ENCODE results near the gene F10. TPM values are rescaled to one million over a fixed set of nuclear protein-coding genes. Genes with fewer than 3 reads are reported as not detected.

F10 gene
- total and polyA plus RNA-seq, 5 donors: 29.8 to 44.9 (median 37.1) TPM

DNA sequence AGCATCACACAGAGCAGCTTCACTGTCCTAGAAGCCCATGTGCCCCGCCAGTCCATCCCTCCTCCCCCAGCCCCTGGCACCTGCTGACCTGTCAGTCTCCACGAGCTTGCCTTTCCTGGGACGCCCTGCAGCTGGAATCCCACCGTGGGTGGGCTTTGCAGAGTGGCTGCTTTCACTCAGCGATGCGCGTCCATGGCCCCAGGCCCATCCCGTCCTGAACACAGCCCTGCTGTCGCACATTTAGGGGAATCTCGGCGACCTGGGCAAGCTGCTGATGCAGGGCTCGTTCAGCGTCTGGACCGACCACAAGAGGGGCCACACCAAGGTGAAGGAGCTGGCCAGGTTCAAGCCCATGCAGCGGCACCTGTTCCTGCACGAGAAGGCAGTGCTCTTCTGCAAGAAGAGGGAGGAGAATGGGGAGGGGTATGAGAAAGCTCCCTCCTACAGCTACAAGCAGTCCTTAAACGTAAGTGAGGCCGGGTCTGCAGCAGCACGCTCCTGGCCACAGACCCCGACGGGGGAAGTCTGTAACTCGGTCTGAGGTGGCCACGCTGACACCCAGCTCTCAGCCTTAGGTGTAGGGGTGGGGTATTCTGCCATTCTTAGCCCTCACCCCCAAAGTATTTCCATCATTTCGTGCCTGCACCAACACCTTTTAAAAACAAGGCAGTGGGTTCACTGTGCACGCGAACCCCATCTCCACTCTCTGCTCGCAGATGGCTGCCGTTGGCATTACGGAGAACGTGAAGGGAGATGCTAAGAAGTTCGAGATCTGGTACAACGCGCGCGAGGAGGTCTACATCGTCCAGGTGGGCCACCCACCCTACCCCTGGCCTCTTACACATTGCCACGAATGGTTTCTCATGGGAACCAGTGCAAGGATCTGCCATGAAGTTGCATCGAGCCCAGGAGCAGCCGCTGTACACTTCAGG is 35.3 kb upstream of the F10 start:
- 89% methylated on average over 39 of the region's 39 CpGs for WGBS
- ATAC-seq: no peak
- Histone ChIP-seq H3K27me3 (ENCODE audit: control insufficient read depth, insufficient read depth) (no peaks in the 10 kb centered on the region), H3K4me3 (ENCODE audit: low read length) (no peak overlapping the region), H3K27ac (ENCODE audit: low read length) (no peak overlapping the region), H3K9me3 (ENCODE audit: control insufficient read depth, low read length) (no peaks in the 10 kb centered on the region), H3K4me1 (ENCODE audit: control insufficient read depth, insufficient read depth, low read length) (peaks cover 2% of the 10 kb centered on the region)
- peak; percentile 12 to 47 (median 33) for DNase-seq
- intact Hi-C loops (cut with DNase I): no loop called here

DNA sequence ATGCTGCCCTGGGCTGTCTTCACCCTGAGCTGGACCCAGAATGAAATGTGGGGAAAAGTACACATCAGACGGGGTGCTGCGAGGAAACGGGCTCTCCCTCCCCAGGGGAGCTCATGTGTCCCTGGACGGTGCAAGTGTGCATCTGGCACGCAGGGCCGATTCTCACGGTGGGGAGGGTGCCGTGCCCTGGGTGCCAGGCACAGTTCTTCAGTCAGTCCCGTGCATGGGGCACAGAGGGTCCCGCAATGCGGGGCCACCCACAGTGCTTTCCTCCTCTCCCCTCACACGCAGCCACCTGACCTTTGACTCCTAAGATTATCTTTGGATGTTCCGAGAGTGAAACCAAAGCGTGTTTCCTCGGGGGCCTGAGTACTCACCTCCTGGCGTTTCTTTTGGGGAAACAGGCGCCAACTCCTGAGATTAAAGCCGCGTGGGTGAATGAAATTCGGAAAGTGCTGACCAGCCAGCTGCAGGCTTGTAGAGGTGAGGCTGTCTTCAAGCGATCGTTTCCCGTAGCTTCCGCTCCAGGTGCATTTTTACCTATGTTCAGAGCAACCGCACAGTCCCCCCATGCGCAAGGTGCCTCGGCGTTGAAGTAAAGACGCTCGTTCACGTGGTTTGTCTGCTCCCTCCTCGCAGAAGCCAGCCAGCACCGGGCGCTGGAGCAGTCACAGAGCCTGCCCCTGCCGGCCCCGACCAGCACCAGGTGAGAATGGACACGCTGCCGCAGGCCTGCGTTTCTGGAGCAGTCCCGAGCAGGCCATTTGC is 34.5 kb upstream of the F10 start:
- Histone ChIP-seq H3K4me3 (ENCODE audit: low read length) (no peak overlapping the region), H3K27me3 (ENCODE audit: control insufficient read depth, insufficient read depth) (no peaks in the 10 kb centered on the region), H3K27ac (ENCODE audit: low read length) (no peak overlapping the region), H3K9me3 (ENCODE audit: control insufficient read depth, low read length) (no peaks in the 10 kb centered on the region), H3K4me1 (ENCODE audit: control insufficient read depth, insufficient read depth, low read length) (peaks cover 2% of the 10 kb centered on the region)
- intact Hi-C loops (cut with DNase I): no loop called here
- ATAC-seq (no peak), DNase-seq (peak; percentile 6 to 47 (median 27))
- WGBS: 89% methylated on average over 40 of the region's 40 CpGs

DNA sequence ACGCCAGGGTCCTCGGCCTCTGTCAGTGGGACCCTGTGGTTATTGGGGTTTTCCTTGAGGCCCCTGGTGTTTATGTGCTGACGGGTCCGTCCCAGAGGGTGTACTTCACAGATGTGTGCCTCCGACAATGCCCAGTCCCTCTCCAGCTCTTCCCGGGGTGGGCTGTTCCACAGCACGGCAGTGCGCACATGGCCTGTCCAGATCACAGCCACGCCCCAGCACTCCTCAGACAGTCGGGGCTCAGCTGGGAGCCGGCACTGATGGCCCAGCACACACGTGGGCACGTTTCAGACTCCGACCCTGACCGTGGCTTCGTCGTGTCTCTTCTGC is 33.9 kb upstream of the F10 start:
- ATAC-seq (no peak), DNase-seq (peak in 1 of 3 donors; percentile 36)
- Histone ChIP-seq H3K4me1 (ENCODE audit: control insufficient read depth, insufficient read depth, low read length) (no peaks in the 10 kb centered on the region), H3K27me3 (ENCODE audit: control insufficient read depth, insufficient read depth) (no peaks in the 10 kb centered on the region), H3K9me3 (ENCODE audit: control insufficient read depth, low read length) (no peaks in the 10 kb centered on the region), H3K27ac (ENCODE audit: low read length) (no peak overlapping the region), H3K4me3 (ENCODE audit: low read length) (no peak overlapping the region)
- intact Hi-C loops (cut with DNase I): no loop called here
- WGBS: 88% methylated on average over 17 of the region's 17 CpGs

DNA sequence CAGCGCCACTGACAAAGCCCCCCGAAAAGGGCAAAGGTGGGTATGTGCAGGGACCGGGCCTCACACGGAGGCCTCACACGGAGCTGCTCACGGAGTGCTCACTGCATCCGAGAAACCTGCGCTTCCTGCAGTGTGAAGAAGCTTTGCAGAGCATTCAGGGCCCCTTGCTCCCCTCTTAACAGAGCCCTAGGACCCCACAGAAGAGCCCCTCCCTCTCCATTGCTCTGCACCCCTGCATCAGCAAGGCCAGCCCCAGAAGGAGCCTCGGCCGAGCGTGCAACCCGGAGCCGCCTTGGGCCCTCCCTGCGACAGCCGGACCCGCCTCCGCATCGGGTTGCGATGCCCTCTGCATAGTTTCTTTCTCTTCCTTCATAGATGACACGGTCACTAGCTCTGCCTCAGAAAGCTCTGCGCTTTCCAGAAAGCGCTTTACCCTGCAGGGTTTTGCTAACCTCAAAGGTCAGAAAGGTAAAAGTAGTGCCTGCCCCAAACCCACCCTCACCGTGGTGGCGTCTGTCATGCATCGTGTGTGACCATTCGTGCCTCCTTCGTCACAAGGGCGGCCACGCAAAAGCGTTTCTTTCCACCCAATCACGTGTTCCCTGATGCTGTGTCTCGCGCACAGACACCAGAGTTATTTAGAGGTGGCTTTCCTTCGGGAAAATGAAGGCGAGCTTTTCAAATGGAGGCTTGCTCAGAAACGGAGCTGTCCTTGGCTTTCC is 32.7 kb upstream of the F10 start:
- peak in 2 of 3 donors; percentile 2 to 39 for DNase-seq
- ATAC-seq: no peak

DNA sequence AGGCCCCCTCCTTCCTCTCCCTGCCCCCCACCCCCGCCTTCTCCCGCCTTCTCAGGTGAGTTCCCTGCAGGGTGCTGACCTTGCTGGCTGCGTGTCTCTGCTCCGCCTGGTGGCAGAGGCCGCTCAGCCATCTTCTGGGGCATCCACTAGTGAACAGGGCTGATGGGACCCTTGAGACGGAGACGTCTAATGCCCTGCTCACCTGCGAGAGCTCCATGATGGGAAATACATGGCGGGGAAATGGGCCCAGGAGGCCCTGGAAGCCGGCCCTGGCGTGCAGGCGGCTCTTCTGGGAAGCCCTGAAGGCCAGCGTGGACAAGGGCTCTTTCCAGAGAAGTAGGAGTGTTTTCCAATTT is 32.2 kb upstream of the F10 start:
- DNase-seq (peak in 1 of 3 donors; percentile 3), ATAC-seq (no peak)
- intact Hi-C loops (cut with DNase I): no loop called here
- WGBS: 87% methylated on average over 13 of the region's 13 CpGs
- H3K9me3 ChIP-seq (ENCODE audit: control insufficient read depth, low read length): no peaks in the 10 kb centered on the region
- H3K27me3 ChIP-seq (ENCODE audit: control insufficient read depth, insufficient read depth): no peaks in the 10 kb centered on the region
- H3K27ac ChIP-seq (ENCODE audit: low read length): no peak overlapping the region
- no peak overlapping the region for H3K4me3 ChIP-seq (ENCODE audit: low read length)
- H3K4me1 ChIP-seq (ENCODE audit: control insufficient read depth, insufficient read depth, low read length): no peaks in the 10 kb centered on the region

More for the DNA sequence above, 32.7 kb upstream of the F10 start:
- Histone ChIP-seq H3K27ac (ENCODE audit: low read length) (no peak overlapping the region), H3K9me3 (ENCODE audit: control insufficient read depth, low read length) (no peaks in the 10 kb centered on the region), H3K4me1 (ENCODE audit: control insufficient read depth, insufficient read depth, low read length) (no peaks in the 10 kb centered on the region), H3K4me3 (ENCODE audit: low read length) (no peak overlapping the region), H3K27me3 (ENCODE audit: control insufficient read depth, insufficient read depth) (no peaks in the 10 kb centered on the region)
- 80% methylated on average over 36 of the region's 36 CpGs for WGBS
- intact Hi-C loops (cut with DNase I): no loop called here

DNA sequence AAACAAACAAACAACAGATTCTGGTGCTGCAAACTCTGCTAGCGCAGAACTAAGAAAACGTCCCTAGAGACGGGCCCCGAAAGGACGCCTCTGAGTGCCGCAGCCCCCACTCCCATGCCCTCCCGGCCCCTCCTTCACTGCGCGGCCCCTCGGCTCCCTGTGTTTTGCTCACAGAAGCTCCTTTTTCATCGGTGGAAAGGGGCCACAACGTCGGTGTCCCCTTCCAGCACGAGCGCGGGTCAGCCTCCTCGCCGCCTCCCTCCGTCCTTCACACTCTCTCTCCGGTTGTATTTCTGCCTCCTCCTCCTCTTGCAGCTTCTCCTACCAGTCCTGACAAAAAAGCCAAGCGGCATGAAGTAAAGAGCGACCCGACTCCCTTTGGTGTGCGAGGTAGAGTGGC is 31.8 kb upstream of the F10 start:
- no peak for ATAC-seq
- Histone ChIP-seq H3K27ac (ENCODE audit: low read length) (no peak overlapping the region), H3K4me1 (ENCODE audit: control insufficient read depth, insufficient read depth, low read length) (no peaks in the 10 kb centered on the region), H3K4me3 (ENCODE audit: low read length) (no peak overlapping the region), H3K27me3 (ENCODE audit: control insufficient read depth, insufficient read depth) (no peaks in the 10 kb centered on the region), H3K9me3 (ENCODE audit: control insufficient read depth, low read length) (no peaks in the 10 kb centered on the region)
- intact Hi-C loops (cut with DNase I): no loop called here
- peak in 1 of 3 donors; percentile 28 for DNase-seq
- 90% methylated on average over 24 of the region's 24 CpGs for WGBS

DNA sequence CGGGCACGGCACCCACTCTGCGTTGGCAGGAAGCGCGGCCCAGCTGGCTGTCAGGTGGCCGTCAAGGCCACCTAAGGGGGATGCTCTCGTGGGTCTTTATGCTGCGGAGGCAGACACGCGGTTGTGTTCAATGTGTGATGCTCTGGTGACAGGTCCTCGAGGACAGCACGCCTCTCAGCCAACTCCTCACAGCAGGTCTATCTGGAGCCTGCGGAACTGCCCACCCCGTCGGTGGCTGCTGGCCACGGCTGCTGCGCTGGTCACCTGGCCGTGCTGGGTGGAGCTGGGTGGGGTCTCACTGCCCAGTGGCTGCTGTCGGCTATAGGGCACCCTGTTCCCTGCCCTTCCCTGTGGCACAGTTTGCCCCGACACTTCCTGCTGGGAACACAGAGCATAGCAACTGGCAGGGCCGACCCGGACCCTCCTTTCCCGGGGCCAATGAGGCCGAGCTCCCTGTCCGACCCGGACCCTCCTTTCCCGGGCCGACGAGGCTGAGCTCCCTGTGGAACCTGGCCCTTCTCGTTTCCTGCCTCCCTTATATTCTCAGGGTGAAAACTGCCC is 31.3 kb upstream of the F10 start:
- no peak overlapping the region for H3K4me3 ChIP-seq (ENCODE audit: low read length)
- no peak overlapping the region for H3K27ac ChIP-seq (ENCODE audit: low read length)
- H3K27me3 ChIP-seq (ENCODE audit: control insufficient read depth, insufficient read depth): no peaks in the 10 kb centered on the region
- intact Hi-C loops (cut with DNase I): no loop called here
- WGBS: 86% methylated on average over 30 of the region's 30 CpGs
- peak in 2 of 3 donors; percentile 6 to 57 for DNase-seq
- no peaks in the 10 kb centered on the region for H3K4me1 ChIP-seq (ENCODE audit: control insufficient read depth, insufficient read depth, low read length)
- H3K9me3 ChIP-seq (ENCODE audit: control insufficient read depth, low read length): no peaks in the 10 kb centered on the region
- no peak for ATAC-seq

DNA sequence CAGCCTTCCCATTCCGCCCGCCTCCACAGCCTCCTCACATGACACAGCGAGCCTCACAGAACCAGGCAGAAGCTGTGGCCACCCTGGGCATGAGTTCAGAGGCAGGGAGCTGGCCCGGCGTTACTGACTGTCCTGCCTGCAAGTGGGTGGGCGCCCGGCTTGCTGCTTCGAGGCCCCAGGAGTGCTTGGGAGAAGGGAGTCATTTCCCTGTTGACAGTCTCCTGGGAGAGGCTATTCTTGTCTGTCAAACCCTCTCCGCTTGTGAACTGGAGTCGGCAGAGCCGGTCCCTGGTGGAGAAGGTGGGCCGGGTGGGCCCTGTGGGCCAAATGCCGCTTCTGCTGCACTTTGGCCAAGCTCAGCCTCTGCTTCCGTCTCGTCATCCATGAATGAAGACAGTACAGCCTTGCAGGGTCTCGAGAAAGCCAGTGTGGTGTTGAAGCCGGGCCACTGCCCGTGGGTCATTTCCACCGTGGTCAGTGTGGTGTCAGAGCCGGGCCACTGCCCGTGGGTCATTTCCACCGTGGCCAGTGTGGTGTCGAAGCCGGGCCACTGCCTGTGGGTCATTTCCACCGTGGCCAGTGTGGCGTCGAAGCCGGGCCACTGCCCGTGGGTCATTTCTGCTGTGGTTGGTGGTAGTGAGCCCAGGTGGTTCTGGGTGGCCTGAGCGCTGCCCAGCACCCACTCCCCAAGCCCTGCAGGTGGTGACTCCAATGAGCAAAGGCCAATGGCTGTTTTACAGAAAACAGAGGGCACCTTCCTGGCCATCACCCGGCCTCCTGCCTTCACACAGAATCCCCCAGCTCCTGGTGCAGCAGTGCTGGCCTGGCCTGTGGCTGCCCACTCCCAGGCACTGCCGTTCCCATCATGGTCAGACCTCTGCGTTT is 30.5 kb upstream of the F10 start:
- Histone ChIP-seq H3K27ac (ENCODE audit: low read length) (no peak overlapping the region), H3K9me3 (ENCODE audit: control insufficient read depth, low read length) (no peaks in the 10 kb centered on the region), H3K4me3 (ENCODE audit: low read length) (no peak overlapping the region), H3K27me3 (ENCODE audit: control insufficient read depth, insufficient read depth) (no peaks in the 10 kb centered on the region), H3K4me1 (ENCODE audit: control insufficient read depth, insufficient read depth, low read length) (no peaks in the 10 kb centered on the region)
- no peak for ATAC-seq
- DNase-seq: peak; percentile 5 to 42 (median 39)
- 87% methylated on average over 33 of the region's 33 CpGs for WGBS
- intact Hi-C loops (cut with DNase I): no loop called here

DNA sequence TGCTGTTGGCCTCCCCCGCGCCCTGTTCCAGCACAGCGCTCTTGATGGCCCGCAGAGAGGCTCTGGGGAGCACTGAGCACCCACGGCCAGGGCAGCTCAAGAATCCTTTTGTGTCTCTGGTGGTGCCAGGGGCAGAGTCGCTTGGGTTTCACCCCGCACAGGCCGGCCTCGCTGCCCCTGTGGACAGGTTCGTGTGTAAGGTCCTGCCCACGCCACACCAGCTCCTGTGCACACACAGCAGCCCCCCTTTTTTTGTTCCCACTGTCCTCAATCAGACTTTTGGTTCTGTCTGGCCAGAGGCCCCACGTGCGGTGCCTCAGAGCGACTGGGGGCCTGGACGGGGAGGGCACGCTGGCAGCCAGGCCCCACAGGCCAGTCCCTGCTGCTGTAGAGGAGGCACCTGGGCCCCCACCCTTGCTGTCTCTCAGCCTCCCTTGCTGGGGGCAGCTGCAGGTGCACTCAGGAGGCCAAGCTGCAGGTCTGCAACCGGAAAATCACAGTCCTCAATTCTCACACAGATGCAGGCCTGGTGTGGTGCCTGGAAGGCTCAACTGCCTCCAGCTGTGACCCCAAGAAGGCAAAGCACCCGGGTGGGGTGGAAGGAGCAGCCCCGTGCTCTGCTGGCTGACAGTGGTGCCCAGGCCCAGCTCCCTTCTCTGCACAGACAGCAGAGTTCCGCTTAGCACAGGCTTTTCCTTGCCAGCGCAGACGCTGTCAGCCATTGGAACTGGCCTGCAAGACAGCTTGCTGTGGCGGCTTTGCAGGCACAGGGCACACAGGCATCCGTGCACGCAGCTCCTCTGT is 29.6 kb upstream of the F10 start:
- ATAC-seq (no peak), DNase-seq (peak in 2 of 3 donors; percentile 2 to 39)
- 92% methylated on average over 25 of the region's 25 CpGs for WGBS
- no peak overlapping the region for H3K4me3 ChIP-seq (ENCODE audit: low read length)
- H3K27ac ChIP-seq (ENCODE audit: low read length): no peak overlapping the region
- intact Hi-C loops (cut with DNase I): no loop called here
- no peaks in the 10 kb centered on the region for H3K9me3 ChIP-seq (ENCODE audit: control insufficient read depth, low read length)
- no peaks in the 10 kb centered on the region for H3K27me3 ChIP-seq (ENCODE audit: control insufficient read depth, insufficient read depth)
- no peaks in the 10 kb centered on the region for H3K4me1 ChIP-seq (ENCODE audit: control insufficient read depth, insufficient read depth, low read length)
